Ascending aorta (tissue), 2 donors: ENCODE results near the gene NCOA3. TPM values are rescaled to one million over a fixed set of nuclear protein-coding genes. Genes with fewer than 3 reads are reported as not detected.

Source experiments
- DNase-seq, 2 donors: peaks; one replicate each; pipeline ENCODE4 v3.0.0-alpha.2; 2019; ENCODE audit warnings: low spot score in 2 of 2
- H3K27ac ChIP-seq, 2 donors: fragments of 200-600 bp; sonication (generic); one replicate each; pipeline ENCODE4 v1.5.1; 2016 to 2017; ENCODE audit warnings: mild to moderate bottlenecking in 1 of 2
- H3K27me3 ChIP-seq: fragments of 200-600 bp; sonication (generic); one replicate; pipeline ENCODE4 v1.5.1; 2017
- H3K36me3 ChIP-seq, 2 donors: fragments of 200-600 bp; sonication (generic); one replicate each; pipeline ENCODE4 v1.5.1; 2016
- H3K4me1 ChIP-seq, 2 donors: fragments of 200-600 bp; sonication (generic); one replicate each; pipeline ENCODE4 v1.5.1; 2016 to 2017; ENCODE audit warnings: mild to moderate bottlenecking in 1 of 2
- H3K4me3 ChIP-seq, 2 donors: fragments of 200-600 bp; sonication (generic); one replicate each; pipeline ENCODE4 v1.5.1; 2016 to 2017; ENCODE audit warnings: mild to moderate bottlenecking in 1 of 2
- H3K9me3 ChIP-seq, 2 donors: fragments of 200-600 bp; sonication (generic); one replicate each; pipeline ENCODE4 v1.5.1; 2016
- intact Hi-C: fragments of 100-400 bp; cut with DNase I; formaldehyde crosslinking; loops from one replicate; pipeline ENCODE4 v1.15.1; 2023
- total RNA-seq: library from RNA; depleted of rRNA; stranded (reverse); fragments of >200 nt; gene quantifications from one replicate; pipeline ENCODE4 v1.1.0, GENCODE V29; 2016
- TF ChIP-seq, protein P1 (sequence below), 3 experiments: fragments of 200-600 bp in 2 of 3; fragments of 450-650 bp in 1 of 3; sonication (generic) in 2 of 3; IDR thresholded peaks; one replicate each; pipeline ENCODE4 v1.5.1; 2016 to 2019; ENCODE audit warnings: antibody characterized with exemption in 3 of 3, mild to moderate bottlenecking in 1 of 3, moderate library complexity in 1 of 3

NCOA3 gene
- total RNA-seq, 1 donor from 2014 or later: 26.3 TPM

DNA sequence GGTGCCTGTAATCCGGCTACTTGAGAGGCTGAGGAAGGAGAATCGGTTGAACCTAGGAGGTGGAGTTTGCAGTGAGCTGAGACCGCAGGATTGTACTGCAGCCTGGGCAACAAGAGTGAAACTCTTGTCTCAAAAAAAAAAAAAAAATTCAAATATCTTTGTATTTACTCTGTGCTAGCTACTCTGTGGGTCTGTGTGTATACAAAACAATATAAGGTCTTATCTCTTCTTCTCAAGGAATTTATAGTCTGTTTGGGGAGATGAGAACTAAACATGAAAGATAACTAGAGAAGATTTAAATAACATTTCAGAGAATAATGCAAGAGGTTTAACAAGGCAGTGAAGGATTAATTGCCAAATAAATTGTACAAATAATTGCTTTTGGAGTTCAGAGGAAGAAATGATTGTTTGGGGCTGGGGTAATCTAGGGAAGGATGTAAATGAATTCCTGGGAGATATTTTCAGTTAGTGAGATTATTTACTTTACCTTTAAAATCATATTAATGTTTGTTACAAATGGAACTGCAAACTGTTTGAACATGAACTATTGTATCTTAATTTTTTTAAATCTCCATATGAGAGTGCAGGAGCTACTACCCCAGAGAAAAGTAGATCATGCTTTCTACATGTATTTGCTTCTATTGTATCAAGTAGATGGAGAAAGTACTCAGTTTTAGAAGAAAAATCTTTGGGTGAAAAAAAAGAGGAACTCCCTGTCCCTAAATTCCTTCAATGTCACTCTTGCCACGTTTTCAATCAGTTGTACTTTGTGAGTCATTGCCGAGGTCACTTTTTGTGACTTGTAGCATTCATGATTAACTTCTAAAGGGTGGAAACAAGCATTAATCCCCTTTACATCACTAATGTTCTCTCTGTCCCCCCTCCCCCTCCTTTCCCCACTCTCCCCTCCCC lies 39.0 kb downstream of the NCOA3 start:
- H3K9me3 ChIP-seq: no peaks in the 10 kb centered on the region
- TF ChIP-seq, protein P1, sequence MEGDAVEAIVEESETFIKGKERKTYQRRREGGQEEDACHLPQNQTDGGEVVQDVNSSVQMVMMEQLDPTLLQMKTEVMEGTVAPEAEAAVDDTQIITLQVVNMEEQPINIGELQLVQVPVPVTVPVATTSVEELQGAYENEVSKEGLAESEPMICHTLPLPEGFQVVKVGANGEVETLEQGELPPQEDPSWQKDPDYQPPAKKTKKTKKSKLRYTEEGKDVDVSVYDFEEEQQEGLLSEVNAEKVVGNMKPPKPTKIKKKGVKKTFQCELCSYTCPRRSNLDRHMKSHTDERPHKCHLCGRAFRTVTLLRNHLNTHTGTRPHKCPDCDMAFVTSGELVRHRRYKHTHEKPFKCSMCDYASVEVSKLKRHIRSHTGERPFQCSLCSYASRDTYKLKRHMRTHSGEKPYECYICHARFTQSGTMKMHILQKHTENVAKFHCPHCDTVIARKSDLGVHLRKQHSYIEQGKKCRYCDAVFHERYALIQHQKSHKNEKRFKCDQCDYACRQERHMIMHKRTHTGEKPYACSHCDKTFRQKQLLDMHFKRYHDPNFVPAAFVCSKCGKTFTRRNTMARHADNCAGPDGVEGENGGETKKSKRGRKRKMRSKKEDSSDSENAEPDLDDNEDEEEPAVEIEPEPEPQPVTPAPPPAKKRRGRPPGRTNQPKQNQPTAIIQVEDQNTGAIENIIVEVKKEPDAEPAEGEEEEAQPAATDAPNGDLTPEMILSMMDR (IDR thresholded peaks at IDR 0.05): no peak
- no peaks in the 10 kb centered on the region for H3K36me3 ChIP-seq
- no peak overlapping the region for H3K4me3 ChIP-seq
- peaks cover 0 to 23% of the 10 kb centered on the region in 2 donors for H3K4me1 ChIP-seq
- DNase-seq: no peak
- no peak overlapping the region for H3K27ac ChIP-seq
- intact Hi-C loops: no loop called here
- no peaks in the 10 kb centered on the region for H3K27me3 ChIP-seq

DNA sequence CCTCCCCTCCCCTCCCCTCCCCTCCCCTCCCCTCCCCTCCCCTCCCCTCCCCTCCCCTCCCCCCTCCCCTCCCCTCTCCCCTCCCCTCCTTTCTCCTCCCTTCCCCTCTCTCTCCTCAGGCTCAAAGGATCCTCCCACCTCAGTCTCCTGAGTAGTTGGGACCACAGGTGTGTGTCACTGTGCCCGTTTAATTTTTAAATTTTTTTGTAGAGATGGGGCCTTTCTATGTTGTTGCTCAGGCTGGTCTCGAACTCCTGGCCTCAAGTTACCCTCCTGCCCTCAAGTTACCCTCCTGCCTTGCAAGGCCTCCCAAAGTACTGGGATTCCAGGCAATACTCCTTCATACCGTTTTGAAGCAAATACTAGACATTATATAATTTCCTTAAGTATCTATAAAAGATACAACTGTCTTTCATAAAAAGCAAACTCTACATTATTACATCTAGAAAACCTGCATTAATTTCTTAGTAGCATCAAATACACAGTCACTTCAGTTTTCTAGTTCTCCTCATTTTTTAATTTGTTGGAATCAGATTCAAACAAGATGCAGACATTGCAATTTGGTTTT lies 39.8 kb downstream of the NCOA3 start:
- H3K27me3 ChIP-seq: no peaks in the 10 kb centered on the region
- H3K9me3 ChIP-seq: no peaks in the 10 kb centered on the region
- H3K27ac ChIP-seq: no peak overlapping the region
- H3K4me3 ChIP-seq: no peak overlapping the region
- intact Hi-C loops: no loop called here
- no peak for DNase-seq
- H3K36me3 ChIP-seq: no peaks in the 10 kb centered on the region
- TF ChIP-seq, protein P1 (IDR thresholded peaks at IDR 0.05): no peak
- H3K4me1 ChIP-seq: peaks cover 0 to 23% of the 10 kb centered on the region in 2 donors

DNA sequence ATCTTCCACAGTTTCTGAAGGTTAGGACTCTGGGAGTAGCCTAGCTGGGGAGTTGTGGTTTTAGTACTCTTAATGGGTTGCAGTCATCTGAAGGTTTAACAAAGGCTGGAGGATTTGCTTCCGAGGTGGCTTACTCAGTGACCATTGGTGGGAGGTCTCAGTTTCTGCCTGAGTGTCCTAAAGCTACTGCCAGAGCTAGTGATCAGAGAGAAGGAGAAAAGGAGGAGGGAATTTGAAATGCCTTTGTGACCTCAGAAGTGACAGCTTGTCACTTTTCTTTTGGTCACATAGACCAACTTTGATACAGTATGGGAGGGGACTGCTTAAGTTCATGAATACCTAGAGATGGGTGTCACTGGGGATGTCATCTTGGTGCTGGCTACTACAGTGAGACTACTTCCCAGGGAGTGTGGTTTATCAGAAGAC lies 41.3 kb downstream of the NCOA3 start:
- Histone ChIP-seq H3K9me3 (no peaks in the 10 kb centered on the region), H3K36me3 (no peaks in the 10 kb centered on the region), H3K27me3 (no peaks in the 10 kb centered on the region), H3K4me1 (peaks cover 0 to 26% of the 10 kb centered on the region in 2 donors), H3K27ac (no peak overlapping the region), H3K4me3 (no peak overlapping the region)
- intact Hi-C loops: no loop called here
- TF ChIP-seq, protein P1 (IDR thresholded peaks at IDR 0.05): no peak
- DNase-seq: no peak

DNA sequence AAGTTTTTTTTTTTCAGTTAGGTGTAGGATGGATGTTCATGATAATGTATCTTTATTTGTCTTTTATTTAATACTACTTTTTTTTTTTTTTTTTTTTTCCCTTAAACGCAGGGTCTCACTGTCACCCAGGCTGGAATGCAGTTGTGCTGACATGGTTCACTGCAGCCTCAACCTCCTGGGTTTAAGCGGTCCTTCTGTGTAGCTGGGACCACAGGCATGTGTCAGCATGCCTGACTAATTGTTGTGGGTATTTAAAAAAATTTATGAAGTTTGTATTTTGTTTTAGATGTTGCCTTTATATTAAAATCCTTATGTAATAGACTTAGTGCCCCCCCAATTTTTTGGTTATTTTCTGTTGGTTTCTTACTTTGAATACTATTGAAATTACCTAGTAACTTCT lies 42.6 kb downstream of the NCOA3 start:
- H3K4me3 ChIP-seq: no peak overlapping the region
- no peaks in the 10 kb centered on the region for H3K36me3 ChIP-seq
- DNase-seq: no peak
- no peak overlapping the region for H3K27ac ChIP-seq
- no peaks in the 10 kb centered on the region for H3K27me3 ChIP-seq
- TF ChIP-seq, protein P1 (IDR thresholded peaks at IDR 0.05): no peak
- H3K9me3 ChIP-seq: no peaks in the 10 kb centered on the region
- intact Hi-C loops: no loop called here
- peaks cover 0 to 26% of the 10 kb centered on the region in 2 donors for H3K4me1 ChIP-seq

GRCh38 chr20:47544852-47545251 lies 43.2 kb downstream of the NCOA3 start:
- Histone ChIP-seq H3K36me3 (no peaks in the 10 kb centered on the region), H3K27me3 (no peaks in the 10 kb centered on the region), H3K4me3 (no peak overlapping the region), H3K9me3 (no peaks in the 10 kb centered on the region), H3K27ac (no peak overlapping the region), H3K4me1 (peaks cover 0 to 24% of the 10 kb centered on the region in 2 donors)
- DNase-seq: no peak
- TF ChIP-seq, protein P1 (IDR thresholded peaks at IDR 0.05): no peak
- intact Hi-C loops: no loop called here
